Hematopoietic multipotent progenitor cell treated with erythropoietin and hydrocortisone succinate and interleukin-3 and kit ligand, for 4 days (in vitro differentiated cells): ENCODE data around the gene IL20RB.
A peak's percentile ranks its signal among the peaks of the same experiment; 100 is the strongest.
"Not testable (repeated sequence)": the region's sequence is repeated elsewhere in the genome, so short reads cannot be mapped to it uniquely, and the experiment has no call there.

Experiments
- DNase-seq: peaks from one replicate; pipeline ENCODE4 v3.0.0-alpha.2; 2015

Gene IL20RB

DNA sequence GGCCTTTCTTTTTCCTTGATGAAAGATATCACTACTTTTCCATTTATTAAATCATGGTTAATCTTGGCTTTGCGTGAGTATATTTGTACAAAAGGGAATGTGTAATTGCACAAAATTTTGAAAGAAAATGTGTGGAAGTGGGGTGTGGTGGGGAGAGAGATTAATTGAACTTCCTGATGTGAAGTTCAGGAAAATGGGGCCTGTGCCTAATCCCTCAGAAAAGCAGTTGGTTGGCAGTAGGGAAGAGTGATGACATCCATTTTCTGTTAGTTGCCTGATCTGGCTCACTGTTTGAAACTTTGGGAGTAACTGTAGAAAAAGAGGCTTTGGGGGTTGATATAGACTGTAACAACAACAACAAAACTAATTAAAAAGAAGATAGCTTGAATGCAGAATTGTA is 10.8 kb upstream of the IL20RB start:
- no peak for DNase-seq

DNA sequence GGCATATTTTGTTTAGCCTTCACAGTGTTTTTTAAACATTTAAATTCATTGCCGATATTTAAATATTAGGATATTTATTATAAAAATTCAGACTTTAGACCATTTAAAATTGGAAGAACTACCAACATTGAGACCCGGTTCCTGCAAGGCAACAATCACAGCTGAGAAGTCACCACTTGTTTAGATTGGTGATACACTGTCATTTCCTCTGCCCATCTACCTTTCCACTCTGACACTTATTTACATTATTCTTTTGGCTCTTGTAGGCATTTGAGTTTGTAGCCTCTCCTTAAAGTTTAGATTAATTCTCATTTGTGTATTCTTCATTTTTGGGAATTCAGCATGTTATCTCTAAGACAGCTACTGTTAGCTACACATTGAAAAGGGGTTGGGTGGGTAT is 10.3 kb upstream of the IL20RB start:
- DNase-seq, result no peak

DNA sequence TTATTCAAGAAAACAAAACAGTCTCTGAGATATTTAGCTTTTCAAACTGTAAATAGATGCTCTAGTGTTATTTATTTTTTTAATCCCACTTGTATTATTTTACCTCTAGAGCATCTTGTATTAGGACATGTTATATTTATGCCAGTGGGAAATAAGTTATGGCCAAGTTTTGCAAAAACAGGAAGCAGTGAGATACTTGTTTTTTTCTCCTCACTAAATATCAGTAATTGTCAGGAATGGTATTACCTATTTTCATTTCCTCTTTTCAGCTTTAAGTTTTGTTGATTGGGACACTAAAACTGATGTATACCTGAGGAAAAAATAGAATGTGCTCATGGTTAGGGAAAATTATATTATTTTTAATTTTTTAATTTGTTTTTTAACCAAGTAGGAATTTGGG is 8.6 kb upstream of the IL20RB start:
- DNase-seq, result no peak

DNA sequence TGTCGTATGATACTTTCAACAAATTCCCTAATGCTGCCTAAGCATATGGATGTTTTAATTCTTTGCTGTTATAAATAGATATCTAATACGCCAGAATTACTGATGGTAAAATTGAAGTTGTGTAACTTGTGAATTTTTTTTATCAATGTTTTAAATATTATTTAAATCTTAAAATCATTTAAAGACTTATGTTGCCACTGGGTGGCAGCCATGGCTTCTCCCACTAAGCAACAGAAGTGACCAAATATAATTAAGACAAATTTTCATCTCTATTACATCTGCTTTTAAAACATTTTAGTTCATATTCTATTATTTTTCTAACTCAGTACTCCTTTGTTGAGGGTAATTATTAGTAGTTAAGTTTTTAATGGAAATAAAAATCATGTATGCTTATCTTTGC is 8.1 kb upstream of the IL20RB start:
- DNase-seq, result peak; percentile 49

DNA sequence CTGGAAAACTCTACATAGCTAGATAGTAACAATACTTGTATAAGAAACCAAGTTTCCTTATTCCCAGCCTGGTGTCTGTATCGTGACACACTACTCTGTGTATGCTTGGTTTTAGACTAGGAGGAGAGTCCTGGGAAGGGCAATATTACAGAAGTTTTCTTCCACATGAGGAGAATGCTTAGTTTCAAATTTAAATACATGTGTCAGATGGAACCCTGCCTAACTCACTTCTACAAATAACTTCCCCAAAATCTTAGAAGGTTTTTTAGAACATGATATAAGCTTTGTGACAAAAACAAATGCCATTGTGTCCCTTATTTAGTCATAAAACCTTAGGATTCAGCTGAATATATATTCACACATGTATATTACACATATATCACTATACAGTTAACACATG is 7.2 kb upstream of the IL20RB start:
- DNase-seq, result no peak

DNA sequence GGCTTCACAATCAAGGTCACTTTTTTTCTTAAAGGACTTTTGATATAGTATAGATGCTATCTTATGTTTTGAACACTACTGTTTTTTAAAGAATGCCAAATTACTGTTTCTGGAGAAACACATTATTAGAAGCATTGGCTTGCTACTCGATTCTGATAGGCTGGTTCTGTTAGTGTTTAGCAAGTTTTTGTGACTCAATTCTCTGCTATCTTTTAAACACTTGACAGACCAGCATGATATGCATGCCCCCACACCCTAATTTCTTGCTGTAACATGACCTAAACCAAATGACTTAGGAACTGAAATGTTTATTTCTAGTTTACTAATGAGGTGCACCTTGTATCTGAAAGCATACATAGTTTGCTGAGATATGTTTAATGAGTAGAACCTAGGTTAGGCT is 5.5 kb upstream of the IL20RB start:
- no peak for DNase-seq

DNA sequence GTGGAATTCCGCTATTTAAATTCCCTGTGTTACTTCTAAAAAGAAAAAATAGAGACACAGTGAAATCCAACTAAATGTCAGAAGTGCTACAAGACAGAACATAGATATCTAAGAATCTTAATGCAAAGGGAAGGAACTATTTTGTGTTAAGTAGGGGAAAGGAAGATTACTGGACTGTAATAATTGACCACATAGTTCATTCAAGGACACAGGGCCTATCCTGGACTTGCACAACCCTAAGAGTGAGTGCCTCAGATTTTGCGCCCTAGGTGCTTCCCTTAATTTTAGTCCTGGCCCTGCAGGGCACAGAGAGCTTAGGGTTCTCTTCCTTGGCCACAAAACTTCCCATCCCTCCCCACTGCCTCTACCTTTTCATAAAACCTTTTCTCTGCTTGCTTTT is 3.5 kb upstream of the IL20RB start:
- DNase-seq, result no peak

DNA sequence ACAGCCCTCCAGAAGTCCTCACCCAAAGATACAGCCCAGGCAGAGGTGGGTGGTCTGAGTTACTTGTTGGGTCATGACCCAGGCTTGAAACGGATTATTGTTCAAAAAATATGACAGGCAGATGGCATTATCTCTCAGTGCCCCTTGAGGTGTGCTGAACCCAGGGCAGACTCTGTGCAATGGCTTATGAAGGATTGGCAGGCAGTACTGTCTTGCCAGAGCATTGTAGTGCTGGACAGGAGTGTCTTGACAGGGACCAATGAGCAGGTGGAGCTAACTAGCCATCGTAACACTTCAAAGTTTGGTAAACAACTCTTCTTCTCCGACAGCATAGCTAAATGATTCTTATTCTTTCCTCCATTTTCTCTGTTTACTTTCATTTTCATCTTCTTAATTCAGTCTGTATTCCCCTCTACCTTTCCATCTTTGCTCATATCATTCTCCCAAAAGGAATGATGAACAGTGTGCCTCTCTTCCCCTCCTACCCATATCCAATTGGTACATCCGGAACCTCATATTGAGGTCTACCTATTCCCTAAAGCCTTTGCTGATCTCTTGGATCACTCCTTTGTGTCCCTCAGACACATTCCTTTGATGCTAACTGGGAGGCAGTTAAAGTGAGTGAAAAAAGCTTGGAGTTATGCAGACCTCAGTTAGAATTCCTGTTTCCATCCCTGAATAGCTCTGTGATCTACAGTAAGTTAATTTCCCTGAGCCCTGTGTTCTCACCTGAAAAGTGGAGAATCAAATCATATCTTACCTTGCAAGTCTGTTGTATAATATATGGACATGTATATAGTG is 2.6 kb upstream of the IL20RB start:
- no peak for DNase-seq

DNA sequence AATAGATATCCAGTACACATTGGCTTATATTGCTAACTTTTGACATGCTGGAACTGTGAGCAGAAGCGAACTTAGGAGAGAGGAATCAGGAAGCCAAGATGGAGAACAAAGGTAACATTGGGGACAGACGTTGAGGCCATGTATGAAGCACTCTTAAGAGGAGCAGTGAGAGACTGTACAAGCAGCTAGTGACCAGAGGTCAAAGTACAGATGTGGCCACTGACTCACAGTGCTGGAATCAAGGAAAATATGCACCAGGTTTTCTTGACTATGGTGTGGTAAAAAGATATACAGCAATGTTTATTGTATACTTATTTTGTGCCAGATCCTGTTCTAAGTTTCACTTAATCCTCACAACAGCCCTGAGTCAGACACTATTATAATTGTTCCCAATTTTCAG is 2.0 kb upstream of the IL20RB start:
- DNase-seq, result no peak

DNA sequence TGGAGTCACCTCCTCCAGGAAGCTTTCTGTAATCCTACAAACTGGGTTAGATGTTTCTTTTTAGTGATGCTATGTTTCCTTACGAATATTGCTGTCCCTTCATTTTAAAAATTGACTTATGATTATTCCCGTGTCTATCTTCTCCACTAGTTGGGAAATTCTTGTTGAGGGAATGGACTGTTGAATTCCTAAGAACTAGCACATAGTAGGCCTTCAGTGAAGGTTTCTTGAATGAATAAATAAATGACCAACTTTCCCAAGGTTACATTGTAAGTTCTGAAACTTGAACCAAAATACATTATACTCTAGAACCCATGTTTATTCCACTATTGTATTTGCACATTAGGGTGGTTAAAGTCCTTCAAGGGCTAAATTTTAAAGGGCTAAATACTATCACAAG is 812 bp upstream of the IL20RB start:
- DNase-seq, result no peak

DNA sequence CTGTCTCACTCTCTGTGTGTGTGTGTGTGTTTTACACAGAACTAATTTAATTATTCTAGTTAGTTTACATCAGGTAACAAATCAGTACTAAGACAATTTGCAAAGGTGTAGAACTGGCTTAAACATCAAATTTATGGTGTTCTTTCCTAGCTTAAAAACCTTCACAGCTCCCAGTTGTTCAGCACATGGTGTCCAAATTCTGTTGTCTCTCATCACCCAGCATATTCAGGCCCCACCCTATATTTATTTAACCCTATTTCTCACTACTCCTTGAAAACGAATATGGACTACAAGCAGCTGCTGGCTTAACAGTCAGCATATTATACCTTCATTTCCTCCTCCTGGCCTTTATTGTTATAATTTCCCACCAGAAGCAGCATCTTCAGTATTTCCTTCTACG is 1.2 kb downstream of the IL20RB start:
- no peak for DNase-seq

DNA sequence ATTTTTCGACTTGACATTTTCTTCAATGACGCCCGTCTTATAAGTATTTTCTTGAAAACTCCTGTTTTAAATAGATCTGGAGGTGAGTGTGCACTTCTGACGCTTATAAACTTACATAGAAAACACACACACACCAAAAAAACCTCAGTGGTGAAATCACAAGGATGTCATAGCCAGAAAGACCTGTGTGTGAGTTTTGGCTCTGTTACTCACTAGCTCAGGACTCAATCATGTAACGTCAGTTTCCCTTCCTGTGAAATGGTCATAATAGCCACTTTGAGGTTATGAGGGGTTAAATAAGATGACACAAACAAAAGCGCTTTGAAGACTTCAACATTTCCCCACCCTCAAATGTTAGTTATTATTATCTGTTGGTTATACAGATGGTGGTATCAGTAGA is 1.8 kb downstream of the IL20RB start:
- no peak for DNase-seq

DNA sequence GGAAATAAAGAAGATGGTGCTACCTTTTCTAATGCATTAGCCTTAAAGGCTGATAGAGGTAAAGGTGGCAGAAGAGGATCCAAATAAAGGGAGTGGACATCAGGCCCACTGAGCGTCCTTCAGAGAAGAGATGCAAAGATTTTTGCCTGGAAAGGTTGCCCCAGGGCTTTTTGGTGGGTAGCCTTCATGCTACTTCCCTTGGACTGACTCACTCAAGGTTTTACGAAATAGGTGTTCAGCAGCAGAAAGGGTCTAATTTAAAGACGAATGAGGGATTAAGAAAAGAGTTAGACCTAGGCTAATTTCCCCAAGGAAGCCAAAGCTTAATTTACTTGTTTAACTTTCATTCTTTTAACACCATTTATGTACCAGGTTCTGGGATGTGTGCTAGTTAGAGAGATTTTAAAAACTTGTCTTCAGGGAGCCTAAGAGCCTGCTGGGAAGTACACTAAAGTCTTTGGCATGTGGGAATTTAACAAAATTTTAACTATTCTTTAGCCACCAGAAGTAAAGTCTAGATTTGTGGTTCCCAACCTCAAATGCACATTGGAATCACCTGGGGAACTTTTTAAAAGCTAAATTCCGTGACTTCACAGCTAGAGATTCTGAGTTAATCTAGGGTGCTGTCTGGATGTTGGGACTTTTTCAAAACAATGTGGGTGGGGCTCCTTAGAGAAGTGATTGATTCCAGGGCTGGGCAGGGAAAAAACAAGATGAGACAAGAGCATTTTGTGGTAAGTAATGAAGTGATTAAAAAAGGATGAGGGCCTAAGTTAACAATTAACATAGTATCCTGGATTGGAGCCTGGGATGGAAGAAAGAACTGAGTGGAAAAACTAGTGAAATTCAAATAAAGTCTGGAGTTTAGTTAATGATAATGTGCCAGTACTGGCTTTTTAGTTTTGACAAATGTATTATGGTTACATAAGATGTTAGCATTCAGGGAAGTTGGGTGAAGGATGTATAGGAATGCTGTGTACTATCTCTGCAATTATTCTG is 3.4 kb downstream of the IL20RB start:
- DNase-seq, result no peak

DNA sequence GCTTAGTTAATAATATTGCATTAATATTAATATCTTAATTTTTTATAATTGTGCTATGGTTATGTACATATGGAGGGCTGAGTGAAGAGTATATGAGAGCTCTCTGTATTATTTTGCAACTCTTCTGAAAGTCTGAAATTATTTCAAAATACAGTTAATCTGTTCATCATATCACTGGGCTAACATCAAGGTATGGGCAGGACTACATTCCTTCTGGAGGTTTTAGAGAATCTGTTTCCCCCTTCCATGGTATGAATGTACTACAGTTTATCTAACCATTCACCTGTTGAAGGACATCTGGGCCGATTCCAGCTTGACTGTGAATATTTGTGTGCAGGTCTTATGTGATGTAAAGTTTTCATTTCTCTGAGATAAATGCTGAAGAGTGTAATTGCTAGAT is 5.1 kb downstream of the IL20RB start:
- DNase-seq, result no peak

DNA sequence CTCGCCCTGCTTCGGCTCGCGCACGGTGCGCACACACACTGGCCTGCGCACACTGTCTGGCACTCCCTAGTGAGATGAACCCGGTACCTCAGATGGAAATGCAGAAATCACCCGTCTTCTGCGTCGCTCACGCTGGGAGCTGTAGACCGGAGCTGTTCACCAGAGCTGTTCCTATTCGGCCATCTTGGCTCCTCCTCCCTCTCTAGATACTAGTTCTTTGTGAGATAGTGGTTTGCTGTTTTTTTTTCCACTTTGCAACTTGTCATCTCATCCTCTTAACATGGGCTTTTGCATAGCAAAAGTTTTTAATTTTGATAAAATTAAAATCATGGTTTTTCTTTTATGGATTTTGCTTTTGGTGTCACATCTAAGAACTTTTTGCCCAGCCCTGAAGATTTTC is 11.8 kb downstream of the IL20RB start:
- DNase-seq, result not testable (repeated sequence)

DNA sequence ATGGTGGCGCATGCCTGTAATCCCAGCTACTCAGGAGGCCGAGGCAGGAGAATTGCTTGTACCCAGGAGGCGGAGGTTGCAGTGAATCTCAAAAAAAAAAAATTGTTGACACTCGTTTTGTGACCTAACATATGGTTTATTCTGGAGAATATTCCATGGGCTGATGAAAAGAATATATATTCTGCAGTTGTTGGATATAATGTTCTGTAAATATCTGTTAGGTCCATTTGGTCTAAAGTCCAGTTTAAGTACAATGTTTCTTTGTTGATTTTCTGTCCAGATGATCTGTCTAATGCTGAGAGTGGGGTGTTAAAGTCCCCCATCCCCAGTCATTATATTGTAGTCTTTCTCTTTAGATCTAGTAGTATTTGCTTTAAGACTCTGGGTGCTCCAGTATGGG is 15.6 kb downstream of the IL20RB start:
- no peak for DNase-seq

DNA sequence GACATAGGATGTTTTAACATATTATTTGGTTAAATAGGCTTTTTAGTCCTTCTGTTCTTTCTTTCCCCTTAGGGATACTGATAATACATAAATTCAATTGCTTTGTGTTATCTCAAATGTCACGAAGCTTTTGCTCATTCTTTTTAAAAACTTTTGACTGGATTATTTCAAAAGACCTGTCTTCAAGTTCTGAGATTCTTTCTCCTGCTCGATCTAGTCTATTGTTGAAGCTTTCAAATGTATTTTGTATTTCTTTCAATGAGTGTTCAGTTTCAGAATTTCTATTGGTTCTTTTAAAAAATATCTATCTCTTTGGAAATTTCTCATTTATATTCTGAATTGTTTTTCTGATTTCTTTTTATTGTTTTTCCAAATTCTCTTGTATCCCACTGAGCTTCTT is 16.9 kb downstream of the IL20RB start:
- DNase-seq, result no peak

DNA sequence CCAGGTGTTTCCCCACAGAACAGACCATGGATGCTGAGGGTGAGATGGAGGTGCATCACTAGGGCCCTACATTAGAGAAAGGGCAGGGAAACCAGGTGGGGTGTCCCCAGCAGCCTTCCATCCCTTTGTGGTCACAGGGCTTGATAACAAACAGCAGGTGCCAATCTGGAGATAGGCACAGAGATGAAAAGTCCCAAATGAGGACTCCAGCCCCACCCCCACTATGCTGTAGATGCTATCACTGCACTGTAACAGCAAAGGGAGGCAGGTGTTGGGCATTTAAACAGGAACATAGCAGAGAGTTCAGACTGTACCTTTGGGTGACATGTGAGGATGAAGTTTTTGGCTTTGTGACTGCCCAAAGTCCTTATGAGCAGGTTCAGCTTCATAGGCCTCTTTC is 21.4 kb downstream of the IL20RB start:
- no peak for DNase-seq

DNA sequence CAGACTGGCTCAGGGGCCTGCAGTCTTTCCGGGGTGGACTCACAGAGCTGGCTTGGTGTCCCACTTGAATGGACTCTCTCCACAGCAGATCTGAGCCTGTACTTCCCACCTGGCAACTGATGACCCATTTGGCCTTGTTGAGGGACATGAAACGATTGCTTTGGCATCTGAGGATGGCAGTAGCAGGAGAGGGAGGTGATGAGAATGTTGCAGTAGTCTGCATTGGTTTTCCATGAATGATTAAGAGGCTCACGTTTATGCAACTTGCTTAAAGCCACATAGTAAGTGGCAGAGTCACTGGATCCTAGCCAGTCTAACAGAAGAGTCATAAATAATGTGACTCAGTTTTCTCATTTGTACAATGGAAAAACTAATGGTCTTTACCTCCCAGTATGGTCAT is 21.9 kb downstream of the IL20RB start:
- DNase-seq, result no peak

DNA sequence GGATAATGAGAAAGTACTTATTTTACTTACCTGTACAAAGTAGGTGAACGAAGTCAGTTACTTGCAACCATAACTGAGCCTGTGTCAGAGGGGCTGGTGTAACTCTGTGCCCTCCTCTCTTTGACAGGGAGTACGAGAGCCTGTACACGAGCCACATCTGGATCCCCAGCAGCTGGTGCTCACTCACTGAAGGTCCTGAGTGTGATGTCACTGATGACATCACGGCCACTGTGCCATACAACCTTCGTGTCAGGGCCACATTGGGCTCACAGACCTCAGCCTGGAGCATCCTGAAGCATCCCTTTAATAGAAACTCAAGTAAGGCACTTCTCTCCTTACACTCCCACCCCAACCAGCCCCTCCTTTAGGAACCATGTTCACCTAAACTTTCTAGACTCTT is 24.2 kb downstream of the IL20RB start:
- no peak for DNase-seq

DNA sequence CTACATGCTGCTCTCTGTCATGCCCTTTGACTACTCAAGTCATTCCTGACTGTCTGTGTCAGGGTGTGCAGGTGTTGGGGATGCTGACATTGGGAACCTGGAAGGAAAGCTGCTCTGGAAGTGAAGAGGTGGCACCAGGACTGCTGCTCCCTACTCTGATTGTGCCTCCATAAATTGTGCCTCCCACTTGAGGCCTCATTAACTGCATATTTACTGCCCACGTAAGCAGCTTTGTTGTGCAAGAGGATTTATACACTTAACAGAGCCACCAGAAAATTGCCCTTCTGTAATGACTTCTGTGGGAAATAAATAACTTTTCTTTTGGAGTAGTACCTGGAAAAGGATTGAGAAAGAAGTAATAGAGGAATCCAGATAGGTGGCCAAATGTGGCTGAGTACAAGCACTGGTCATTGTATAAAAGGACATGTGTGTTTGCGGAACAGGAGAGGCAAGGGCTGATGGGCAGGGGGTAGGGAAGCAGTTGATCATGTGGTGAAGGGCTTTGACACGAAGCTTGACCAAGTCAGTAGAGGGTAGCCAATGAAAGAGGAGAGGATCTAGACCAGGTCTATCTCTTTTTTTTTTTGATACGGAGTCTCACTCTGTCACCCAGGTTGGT is 24.8 kb downstream of the IL20RB start:
- no peak for DNase-seq

DNA sequence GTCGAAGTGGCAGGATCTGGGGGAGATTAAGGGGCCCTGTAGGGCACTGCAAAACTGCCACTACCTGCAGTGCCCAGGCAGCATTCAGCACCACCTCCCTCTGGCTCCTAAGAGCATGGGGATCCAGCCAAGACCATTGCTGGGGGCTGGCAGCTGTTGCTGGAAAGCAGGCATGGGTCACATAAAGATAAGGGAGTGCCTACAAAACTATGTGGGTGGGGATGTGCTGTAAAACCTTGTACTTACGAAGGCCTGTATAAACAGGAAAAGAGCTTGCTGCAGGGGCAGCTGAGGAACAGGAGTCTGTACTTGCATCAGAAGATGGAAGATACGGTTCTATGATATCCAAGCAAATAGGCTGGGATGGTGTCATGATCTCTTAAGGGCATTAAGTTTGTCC is 27.1 kb downstream of the IL20RB start:
- DNase-seq, result peak; percentile 60

DNA sequence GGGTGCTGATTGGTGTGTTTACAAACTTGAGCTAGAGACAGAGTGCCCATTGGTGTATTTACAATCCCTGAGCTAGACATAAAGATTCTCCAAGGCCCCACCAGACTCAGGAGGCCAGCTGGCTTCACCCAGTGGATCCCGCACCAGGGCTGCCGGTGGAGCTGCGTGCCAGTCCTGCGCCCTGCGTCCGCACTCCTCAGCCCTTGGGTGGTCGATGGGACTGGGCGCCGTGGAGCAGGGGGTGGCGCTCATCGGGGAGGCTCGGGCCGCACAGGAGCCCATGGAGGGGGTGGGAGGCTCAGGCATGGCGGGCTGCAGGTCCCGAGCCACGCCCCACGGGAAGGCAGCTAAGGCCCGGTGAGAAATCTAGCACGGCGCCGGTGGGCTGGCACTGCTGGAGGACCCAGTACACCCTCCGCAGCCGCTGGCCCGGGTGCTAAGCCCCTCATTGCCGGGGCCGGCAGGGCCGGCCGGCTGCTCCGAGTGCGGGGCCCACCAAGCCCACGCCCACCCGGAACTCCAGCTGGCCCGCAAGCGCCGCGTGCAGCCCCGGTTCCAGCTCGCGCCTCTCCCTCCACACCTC is 29.7 kb downstream of the IL20RB start:
- DNase-seq, result not testable (repeated sequence)
